Activated CD4-positive, alpha-beta T cell treated with anti-CD3 and anti-CD28 coated beads for 24 hours (primary cell): ENCODE data around the gene TAP1.

ENCODE experiments used
- DNase-seq, 2 donors: peaks; one replicate each; pipeline ENCODE4 v3.0.0-alpha.2; 2020; ENCODE audit warnings: low read depth in 2 of 2

The TAP1 gene

GRCh38 chr6:32803416-32803815 is 50.1 kb downstream of the TAP1 start:
- no peak for DNase-seq

- DNase-seq, result no peak
Measured at GRCh38 chr6:32799740-32800139, 53.8 kb downstream of the TAP1 start.

GRCh38 chr6:32799168-32799567 is 54.3 kb downstream of the TAP1 start:
- no peak for DNase-seq

- peak; percentile 75 to 84 for DNase-seq
Measured at GRCh38 chr6:32796848-32797776, 56.4 kb downstream of the TAP1 start.
